PC-3 (cell line): Measurements from ENCODE around the gene SLC7A6OS. TPM values are rescaled to one million over a fixed set of nuclear protein-coding genes. Genes with fewer than 3 reads are reported as not detected.

ENCODE experiments used
- ATAC-seq: fragments of 200-7000 bp; cut with Tn5 transposase; 2 replicates; pipeline ENCODE4 v1.9.1; 2020; ENCODE audit warnings: mild to moderate bottlenecking, moderate library complexity
- BruUV-seq: library from RNA; stranded (reverse); fragments of 400-500 nt; replicated peaks from 2 replicates; lab custom pipeline; 2021; lab: Mats Ljungman, UMichigan
- CTCF ChIA-PET: fragments of 300-600 bp; sonication (Branson Sonifier 250); formaldehyde crosslinking; loops from one replicate; lab custom pipeline; 2022; ENCODE audit warnings: antibody characterized with exemption; lab: Charles Lee
- POLR2A ChIA-PET: fragments of 300-600 bp; sonication (Branson Sonifier 250); formaldehyde crosslinking; loops from one replicate; lab custom pipeline; 2022; ENCODE audit warnings: antibody characterized with exemption; ENCODE audit not compliant: unreplicated experiment; lab: Charles Lee
- DNase-seq: peaks from one replicate; pipeline ENCODE4 v3.0.0-alpha.2; 2015
- H2AFZ ChIP-seq: fragments of 300-600 bp; sonication (generic); 2 replicates; pipeline ENCODE4 v1.6.0; 2016; ENCODE audit warnings: antibody characterized with exemption, low read length
- H3F3A ChIP-seq: fragments of 300-600 bp; sonication (generic); one replicate; pipeline ENCODE4 v1.6.0; 2017; ENCODE audit warnings: antibody characterized with exemption, low read length, control low read depth, mild to moderate bottlenecking; ENCODE audit not compliant: unreplicated experiment
- H3K27ac ChIP-seq: fragments of 300-600 bp; sonication (generic); 2 replicates; pipeline ENCODE4 v1.5.1; 2016; ENCODE audit warnings: mild to moderate bottlenecking, low read length
- H3K27me3 ChIP-seq: fragments of 300-600 bp; sonication (generic); 2 replicates; pipeline ENCODE4 v1.6.1; 2016; ENCODE audit warnings: low read length, mixed read lengths
- H3K36me3 ChIP-seq: fragments of 300-600 bp; sonication (generic); 2 replicates; pipeline ENCODE4 v1.6.1; 2016; ENCODE audit warnings: low read depth, mixed run types, low read length, mixed read lengths
- H3K4me1 ChIP-seq: fragments of 300-600 bp; sonication (generic); 2 replicates; pipeline ENCODE4 v1.5.1; 2016; ENCODE audit warnings: low read length; ENCODE audit not compliant: insufficient read depth
- H3K4me2 ChIP-seq: fragments of 300-600 bp; sonication (generic); 2 replicates; pipeline ENCODE4 v1.6.0; 2016; ENCODE audit warnings: low read length
- H3K4me3 ChIP-seq: fragments of 300-600 bp; sonication (generic); 2 replicates; pipeline ENCODE4 v1.5.1; 2016; ENCODE audit warnings: mild to moderate bottlenecking, low read length, mixed read lengths
- H3K79me2 ChIP-seq: fragments of 300-600 bp; sonication (generic); 2 replicates; pipeline ENCODE4 v1.6.1; 2017; ENCODE audit warnings: low read length, mixed read lengths
- H3K9ac ChIP-seq: fragments of 300-600 bp; sonication (generic); 2 replicates; pipeline ENCODE4 v1.6.0; 2016; ENCODE audit warnings: mild to moderate bottlenecking, low read length
- H3K9me2 ChIP-seq: fragments of 300-600 bp; sonication (generic); replicated peaks from 2 replicates; pipeline ENCODE4 v1.6.1; 2016; ENCODE audit warnings: mixed run types, low read length, mixed read lengths
- H3K9me3 ChIP-seq: fragments of 300-600 bp; sonication (generic); 2 replicates; pipeline ENCODE4 v1.6.1; 2016; ENCODE audit warnings: low read length, mixed read lengths
- H4K20me1 ChIP-seq: fragments of 300-600 bp; sonication (generic); 2 replicates; pipeline ENCODE4 v1.6.1; 2016; ENCODE audit warnings: low read length, mixed read lengths
- EZH2 ChIP-seq: fragments of 300-600 bp; sonication (generic); IDR thresholded peaks from one replicate; pipeline ENCODE4 v1.6.1; 2017; ENCODE audit warnings: antibody characterized with exemption, mild to moderate bottlenecking, low read length; ENCODE audit not compliant: unreplicated experiment
- EZH2phosphoT487 ChIP-seq: fragments of 300-600 bp; sonication (generic); IDR thresholded peaks from 2 replicates; pipeline ENCODE4 v1.6.1; 2018; ENCODE audit warnings: mild to moderate bottlenecking, antibody characterized with exemption, low read length, borderline replicate concordance
- intact Hi-C: fragments of 100-400 bp; cut with micrococcal nuclease; formaldehyde crosslinking; loops from 2 replicates; pipeline ENCODE4 v1.9.0; 2023
- total RNA-seq: library from RNA; depleted of rRNA; stranded (reverse); fragments of >200 nt; gene quantifications from 2 replicates; pipeline ENCODE4 v1.2.3, GENCODE V29; 2014
- TF ChIP-seq, protein P1 (sequence below): fragments of 300-600 bp; sonication (generic); conservative IDR thresholded peaks from 2 replicates; pipeline ENCODE4 v1.5.1; 2017; ENCODE audit warnings: antibody characterized with exemption, low read depth, mild to moderate bottlenecking, low read length

Gene SLC7A6OS
- total RNA-seq, 1 experiment from 2014 or later: 12.6 TPM

DNA sequence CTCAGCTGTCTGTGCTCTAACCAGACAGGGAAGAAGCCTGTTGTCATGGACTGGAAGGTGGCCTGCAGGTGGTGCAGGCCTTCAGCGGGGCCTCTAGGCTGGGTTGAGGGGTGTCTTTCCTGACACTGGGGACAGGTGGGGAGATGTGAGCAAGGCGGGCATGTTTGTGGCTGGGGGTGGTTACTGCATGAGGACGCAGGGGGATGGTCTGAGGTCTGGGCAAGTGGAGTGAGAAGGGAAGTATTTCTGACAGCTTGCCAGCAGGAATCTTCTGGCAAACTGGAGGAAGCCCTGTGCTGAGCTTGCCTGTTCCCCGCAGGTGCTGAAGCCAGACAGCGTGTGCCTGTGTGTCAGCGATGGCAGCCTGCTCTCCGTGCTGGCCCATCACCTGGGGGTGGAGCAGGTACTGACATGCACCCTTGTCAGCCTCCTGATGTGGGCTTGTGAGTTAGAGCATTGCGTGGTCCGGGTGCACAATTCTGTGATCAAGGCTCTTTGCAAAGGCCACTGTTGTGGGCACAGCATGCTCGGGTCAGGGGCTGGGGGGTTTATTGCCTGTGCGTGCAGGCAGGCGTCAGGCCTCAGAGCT, 36.2 kb upstream of the SLC7A6OS start:
- H3K9me2 ChIP-seq: no peaks in the 10 kb centered on the region
- POLR2A ChIA-PET: no interaction called here
- no peaks in the 10 kb centered on the region for H4K20me1 ChIP-seq
- H3K9ac ChIP-seq: no peak overlapping the region
- no peak overlapping the region for H2AFZ ChIP-seq
- no peaks in the 10 kb centered on the region for H3K79me2 ChIP-seq
- no peaks in the 10 kb centered on the region for H3K9me3 ChIP-seq
- H3K36me3 ChIP-seq: no peaks in the 10 kb centered on the region; the same call in 1 of the 2 replicates
- no peaks in the 10 kb centered on the region for H3F3A ChIP-seq
- TF ChIP-seq EZH2 (no peak), EZH2phosphoT487 (no peak)
- TF ChIP-seq, protein P1, sequence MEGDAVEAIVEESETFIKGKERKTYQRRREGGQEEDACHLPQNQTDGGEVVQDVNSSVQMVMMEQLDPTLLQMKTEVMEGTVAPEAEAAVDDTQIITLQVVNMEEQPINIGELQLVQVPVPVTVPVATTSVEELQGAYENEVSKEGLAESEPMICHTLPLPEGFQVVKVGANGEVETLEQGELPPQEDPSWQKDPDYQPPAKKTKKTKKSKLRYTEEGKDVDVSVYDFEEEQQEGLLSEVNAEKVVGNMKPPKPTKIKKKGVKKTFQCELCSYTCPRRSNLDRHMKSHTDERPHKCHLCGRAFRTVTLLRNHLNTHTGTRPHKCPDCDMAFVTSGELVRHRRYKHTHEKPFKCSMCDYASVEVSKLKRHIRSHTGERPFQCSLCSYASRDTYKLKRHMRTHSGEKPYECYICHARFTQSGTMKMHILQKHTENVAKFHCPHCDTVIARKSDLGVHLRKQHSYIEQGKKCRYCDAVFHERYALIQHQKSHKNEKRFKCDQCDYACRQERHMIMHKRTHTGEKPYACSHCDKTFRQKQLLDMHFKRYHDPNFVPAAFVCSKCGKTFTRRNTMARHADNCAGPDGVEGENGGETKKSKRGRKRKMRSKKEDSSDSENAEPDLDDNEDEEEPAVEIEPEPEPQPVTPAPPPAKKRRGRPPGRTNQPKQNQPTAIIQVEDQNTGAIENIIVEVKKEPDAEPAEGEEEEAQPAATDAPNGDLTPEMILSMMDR: no peak
- H3K4me2 ChIP-seq: no peak overlapping the region
- no peaks in the 10 kb centered on the region for H3K4me1 ChIP-seq
- DNase-seq (no peak), ATAC-seq (no peak)
- BruUV-seq: no TSS peak
- intact Hi-C loops: no loop called here
- H3K27me3 ChIP-seq: no peaks in the 10 kb centered on the region
- no peak overlapping the region for H3K4me3 ChIP-seq
- CTCF ChIA-PET: no interaction called here
- H3K27ac ChIP-seq: no peak overlapping the region

DNA sequence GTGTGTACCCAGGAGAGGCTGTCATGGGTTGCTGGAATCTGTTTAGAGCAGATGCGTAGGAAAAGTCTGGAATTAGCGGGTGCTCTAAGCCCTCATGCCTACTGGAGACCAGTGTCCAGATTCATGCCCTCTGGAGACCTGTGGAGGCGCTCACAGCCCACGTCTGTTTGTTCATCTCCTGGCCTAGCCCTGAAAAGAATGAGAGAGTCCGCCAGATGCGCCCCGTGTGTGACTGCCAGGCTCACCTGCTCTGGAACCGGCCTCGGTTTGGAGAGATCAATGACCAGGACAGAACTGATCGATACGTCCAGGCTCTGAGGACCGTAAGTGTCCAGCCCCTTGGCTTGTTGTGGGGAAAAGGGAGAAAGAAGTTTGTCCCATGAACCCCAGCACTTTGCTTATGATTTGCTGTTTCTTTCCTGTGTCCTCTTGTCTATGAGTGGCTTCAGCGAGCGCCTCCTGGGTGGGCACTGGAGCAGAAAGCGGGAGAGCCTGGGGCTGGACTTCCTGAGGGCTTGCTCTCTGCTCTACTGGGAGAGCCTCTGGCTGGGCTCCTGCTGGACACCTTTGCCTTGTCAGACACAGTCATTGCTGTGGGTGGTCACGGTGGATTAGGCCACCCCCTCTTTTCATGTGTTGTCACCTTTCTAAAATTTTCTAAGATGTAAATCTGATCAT, 35.4 kb upstream of the SLC7A6OS start:
- Histone ChIP-seq H3K36me3 (no peaks in the 10 kb centered on the region; the same call in 1 of the 2 replicates), H3K79me2 (no peaks in the 10 kb centered on the region), H4K20me1 (no peaks in the 10 kb centered on the region), H3K4me2 (no peak overlapping the region), H3K4me1 (no peaks in the 10 kb centered on the region), H3K9me3 (no peaks in the 10 kb centered on the region), H3K9ac (no peak overlapping the region), H3K27ac (no peak overlapping the region), H3K4me3 (no peak overlapping the region), H2AFZ (no peak overlapping the region), H3K27me3 (no peaks in the 10 kb centered on the region), H3K9me2 (no peaks in the 10 kb centered on the region), H3F3A (no peaks in the 10 kb centered on the region)
- ChIA-PET POLR2A (no interaction called here), CTCF (no interaction called here)
- BruUV-seq: no TSS peak
- intact Hi-C loops: no loop called here
- ATAC-seq (no peak), DNase-seq (no peak)
- TF ChIP-seq, protein P1: no peak
- TF ChIP-seq EZH2: no peak
- TF ChIP-seq EZH2phosphoT487: no peak

DNA sequence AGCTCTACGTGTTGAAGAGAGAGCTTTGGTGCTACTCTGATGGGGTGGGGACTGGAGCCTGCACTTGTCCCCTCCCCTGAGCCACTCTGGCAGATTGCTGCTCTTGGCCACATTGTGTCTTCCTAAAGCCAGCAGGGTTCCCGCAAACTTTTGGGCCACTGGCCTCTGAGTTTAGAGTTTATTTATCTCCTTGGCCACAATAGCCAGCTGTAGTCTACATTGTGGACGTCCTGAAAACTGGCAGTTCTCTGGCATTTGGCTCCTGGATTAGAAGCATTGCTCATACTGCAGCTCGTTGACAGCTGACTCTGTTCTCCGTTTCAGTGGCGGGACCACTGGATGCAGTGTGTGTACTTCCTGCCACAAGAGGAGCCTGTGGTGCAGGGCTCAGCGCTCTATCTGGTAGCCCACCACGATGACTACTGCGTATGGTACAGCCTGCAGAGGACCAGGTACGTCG, 34.6 kb upstream of the SLC7A6OS start:
- Histone ChIP-seq H3K27me3 (no peaks in the 10 kb centered on the region), H3K9me2 (no peaks in the 10 kb centered on the region), H3K9me3 (no peaks in the 10 kb centered on the region), H3K27ac (no peak overlapping the region), H3K4me1 (no peaks in the 10 kb centered on the region), H4K20me1 (no peaks in the 10 kb centered on the region), H3K4me3 (no peak overlapping the region), H3K9ac (no peak overlapping the region), H3K4me2 (no peak overlapping the region), H3K79me2 (no peaks in the 10 kb centered on the region), H3F3A (no peaks in the 10 kb centered on the region), H3K36me3 (no peaks in the 10 kb centered on the region; the same call in 1 of the 2 replicates), H2AFZ (no peak overlapping the region)
- DNase-seq (no peak), ATAC-seq (no peak)
- ChIA-PET POLR2A (no interaction called here), CTCF (no interaction called here)
- intact Hi-C loops: no loop called here
- no TSS peak for BruUV-seq
- no peak for TF ChIP-seq EZH2phosphoT487
- no peak for TF ChIP-seq EZH2
- TF ChIP-seq, protein P1: no peak
